Esophagus (tissue), 2 donors: ENCODE measurements around the gene ERP29. TPM values are rescaled to one million over a fixed set of nuclear protein-coding genes. Genes with fewer than 3 reads are reported as not detected.

Experiments
- H3K27ac ChIP-seq, 2 donors: one replicate each; pipeline ENCODE4 v1.5.1; 2013; ENCODE audit warnings: low read depth in 2 of 2, mild to moderate bottlenecking in 2 of 2, inconsistent platforms in 1 of 2, low read length in 1 of 2, moderate library complexity in 1 of 2
- H3K27me3 ChIP-seq, 2 donors: one replicate each; pipeline ENCODE4 v1.6.1; 2013; ENCODE audit warnings: low read length in 2 of 2, control low read depth in 1 of 2, mild to moderate bottlenecking in 1 of 2; ENCODE audit not compliant: insufficient read depth in 2 of 2, control insufficient read depth in 1 of 2
- H3K36me3 ChIP-seq, 2 donors: one replicate each; pipeline ENCODE4 v1.6.1; 2013; ENCODE audit warnings: low read length in 1 of 2; ENCODE audit not compliant: control insufficient read depth in 2 of 2, insufficient read depth in 2 of 2
- H3K4me1 ChIP-seq, 2 donors: one replicate each; pipeline ENCODE4 v1.6.1; 2013; ENCODE audit warnings: low read length in 1 of 2; ENCODE audit not compliant: control insufficient read depth in 2 of 2, insufficient read depth in 2 of 2
- H3K4me3 ChIP-seq, 2 donors: one replicate each; pipeline ENCODE4 v1.5.1; 2013; ENCODE audit warnings: low read length in 2 of 2, mild to moderate bottlenecking in 2 of 2, low read depth in 1 of 2, moderate library complexity in 1 of 2
- H3K9me3 ChIP-seq, 2 donors: one replicate each; pipeline ENCODE4 v1.6.1; 2013; ENCODE audit warnings: mild to moderate bottlenecking in 2 of 2, low read depth in 1 of 2, low read length in 1 of 2, moderate library complexity in 1 of 2; ENCODE audit not compliant: control insufficient read depth in 2 of 2, insufficient read depth in 1 of 2
- WGBS, 2 donors: extraction: QIAGEN DNeasy Blood & Tissue Kit; methylation state at CpG; one replicate each; pipeline ENCODE4 v1.1.7; 2013; 5-methylcytosine and 5-hydroxymethylcytosine counted together
- polyA plus RNA-seq, 2 donors: library from polyadenylated mRNA; stranded (reverse); fragments of 200-250 nt; gene quantifications; one replicate each; pipeline ENCODE4 v1.2.3, GENCODE V29; 2013
- donor health status: healthy with polysubstance abuse.
- donor health status: Bipolar disorder and iron deficiency.

ERP29 gene
- polyA plus RNA-seq: 100 to 1,000 TPM in 1 of 2 donors, 10 to 100 TPM in 1; 53.9 to 102 TPM

DNA sequence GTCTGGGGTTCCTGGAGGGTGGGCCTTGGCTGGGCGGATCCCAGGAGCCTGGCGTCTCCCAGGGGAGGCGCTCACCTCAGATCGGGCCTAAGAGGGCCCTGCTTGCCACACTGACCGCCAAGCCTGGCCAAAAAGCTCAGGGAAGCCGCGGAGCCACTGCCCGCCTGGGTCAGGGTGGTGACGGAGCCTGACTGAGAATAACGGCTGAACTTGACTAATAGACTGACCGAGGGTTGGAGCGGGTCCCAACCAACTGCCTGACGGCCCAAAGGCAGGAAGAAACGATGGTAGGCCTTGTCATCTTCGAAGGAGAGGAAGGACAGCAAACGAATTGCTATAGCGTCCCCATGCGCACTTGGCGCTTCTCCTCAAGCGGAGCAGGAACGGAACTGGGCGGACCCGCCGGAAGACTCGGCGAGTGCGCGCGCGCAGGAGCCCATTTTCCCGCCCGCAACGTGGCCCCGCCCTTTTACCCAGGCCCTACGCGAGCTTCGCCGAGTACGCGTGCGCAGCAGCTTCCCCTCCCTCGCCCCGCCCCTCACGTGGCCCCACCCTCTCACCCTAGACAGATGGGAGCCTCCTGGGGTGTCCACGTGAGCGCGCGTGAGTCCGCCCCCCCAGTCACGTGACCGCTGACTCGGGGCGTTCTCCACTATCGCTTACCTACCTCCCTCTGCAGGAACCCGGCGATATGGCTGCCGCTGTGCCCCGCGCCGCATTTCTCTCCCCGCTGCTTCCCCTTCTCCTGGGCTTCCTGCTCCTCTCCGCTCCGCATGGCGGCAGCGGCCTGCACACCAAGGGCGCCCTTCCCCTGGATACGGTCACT, at the start of gene ERP29, which contains the start of gene TMEM116:
ERP29 (plus strand) TSS at position 652 of the 826 bp plus-strand sequence; CDS start at position 692, 40 bp downstream.
TMEM116 (minus strand) TSS at position 391 of the 826 bp plus-strand sequence. CDS start 7,895 bp downstream, outside the sequence.
- WGBS, 2 donors: 0% methylated on average over 50 to 67 of the region's 67 CpGs
- Histone ChIP-seq H3K27me3 (no peaks in the 10 kb centered on the region), H3K9me3 (no peaks in the 10 kb centered on the region), H3K27ac (peak within 1 kb of the TSS; percentile 94 to 97), H3K36me3 (peaks cover 0 to 2% of the 10 kb centered on the region in 2 donors), H3K4me3 (peak within 1 kb of the TSS; percentile 72 to 92), H3K4me1 (peaks cover 0 to 4% of the 10 kb centered on the region in 2 donors)

DNA sequence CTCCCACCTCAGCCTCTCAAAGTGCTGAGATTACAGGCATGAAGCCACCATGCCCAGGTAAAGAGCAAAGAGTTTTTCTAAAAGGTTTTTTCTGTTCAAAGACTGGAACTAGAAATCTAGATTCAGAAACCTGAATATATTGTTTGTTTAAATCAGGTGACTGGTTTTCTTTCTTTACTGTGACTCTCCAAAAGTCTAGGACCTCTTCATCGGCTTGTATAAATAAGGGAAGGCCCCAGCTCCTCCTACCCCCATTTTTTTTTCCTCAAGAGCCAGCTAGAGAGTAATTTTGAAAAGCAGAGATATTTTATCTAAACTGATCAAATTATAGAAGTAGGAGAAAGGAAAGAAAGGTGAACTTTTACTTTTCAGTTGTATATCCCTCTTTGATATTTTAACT, 48.3 kb upstream of the ERP29 start:
- Histone ChIP-seq H3K4me1 (no peaks in the 10 kb centered on the region), H3K27me3 (no peaks in the 10 kb centered on the region), H3K9me3 (no peaks in the 10 kb centered on the region), H3K4me3 (no peak overlapping the region), H3K36me3 (no peaks in the 10 kb centered on the region), H3K27ac (no peak overlapping the region)
- 75 to 90% methylated on average over 1 of the region's 1 CpG for WGBS, 2 donors

DNA sequence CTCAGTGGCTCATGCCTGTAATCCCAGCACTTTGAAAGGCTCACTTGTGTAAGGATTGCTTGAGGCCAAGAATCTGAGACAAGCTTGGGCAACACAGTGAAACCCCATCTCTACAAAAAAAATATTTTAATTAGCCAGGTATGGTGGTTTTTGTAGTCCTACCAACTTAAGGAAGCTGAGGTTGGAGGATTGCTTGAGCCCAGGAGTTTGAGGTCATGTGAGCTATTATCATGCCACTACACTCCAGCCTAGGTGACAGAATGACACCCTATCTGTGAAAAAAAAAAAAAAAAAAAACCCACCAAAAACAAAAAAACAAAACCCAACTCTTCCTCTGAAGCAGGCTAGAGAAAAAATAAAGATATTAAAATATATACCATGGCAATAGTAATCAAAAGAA, 41.4 kb upstream of the ERP29 start:
- no peaks in the 10 kb centered on the region for H3K36me3 ChIP-seq
- no peak overlapping the region for H3K4me3 ChIP-seq
- no peak overlapping the region for H3K27ac ChIP-seq
- H3K4me1 ChIP-seq: no peaks in the 10 kb centered on the region
- H3K9me3 ChIP-seq: no peaks in the 10 kb centered on the region
- H3K27me3 ChIP-seq: no peaks in the 10 kb centered on the region

DNA sequence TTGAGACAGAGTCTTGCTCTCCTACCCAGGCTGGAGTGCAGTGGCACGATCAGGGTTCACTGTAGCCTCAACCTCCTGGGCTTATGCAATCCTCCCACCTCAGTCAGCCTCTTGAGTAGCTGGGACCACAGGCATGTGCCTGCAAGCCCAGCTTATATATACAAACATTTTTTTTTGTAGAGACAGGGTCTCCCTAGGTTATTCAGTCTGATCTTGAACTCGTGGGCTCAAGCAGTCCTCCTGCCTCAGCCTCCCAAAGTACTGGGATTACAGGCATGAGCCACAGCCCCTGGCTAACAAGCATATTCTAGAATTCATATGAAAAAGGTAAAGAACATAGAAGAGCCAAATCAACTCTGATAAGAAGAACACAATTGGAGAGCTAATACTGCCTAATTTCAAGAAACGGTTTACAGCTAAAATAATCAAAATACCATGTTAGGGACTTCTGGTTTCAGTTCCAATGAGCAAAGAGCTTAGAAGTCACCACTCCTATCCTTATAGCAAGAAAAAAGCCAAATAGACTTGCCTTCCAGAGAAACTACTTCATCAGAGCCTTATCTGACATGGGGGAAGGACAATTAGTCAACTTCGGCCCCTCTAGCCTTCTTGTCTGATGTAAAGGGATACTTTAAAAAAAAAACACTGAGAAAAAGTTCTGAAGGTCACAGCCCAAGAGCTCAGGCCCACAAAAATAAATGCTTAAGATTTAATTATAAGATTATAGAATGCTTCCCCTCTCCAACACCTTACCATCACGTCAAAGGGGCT, 37.9 kb upstream of the ERP29 start:
- Histone ChIP-seq H3K4me1 (no peaks in the 10 kb centered on the region), H3K27me3 (no peaks in the 10 kb centered on the region), H3K4me3 (no peak overlapping the region), H3K27ac (no peak overlapping the region), H3K9me3 (no peaks in the 10 kb centered on the region), H3K36me3 (no peaks in the 10 kb centered on the region)
- WGBS, 2 donors: 80 to 83% methylated on average over 5 of the region's 5 CpGs

DNA sequence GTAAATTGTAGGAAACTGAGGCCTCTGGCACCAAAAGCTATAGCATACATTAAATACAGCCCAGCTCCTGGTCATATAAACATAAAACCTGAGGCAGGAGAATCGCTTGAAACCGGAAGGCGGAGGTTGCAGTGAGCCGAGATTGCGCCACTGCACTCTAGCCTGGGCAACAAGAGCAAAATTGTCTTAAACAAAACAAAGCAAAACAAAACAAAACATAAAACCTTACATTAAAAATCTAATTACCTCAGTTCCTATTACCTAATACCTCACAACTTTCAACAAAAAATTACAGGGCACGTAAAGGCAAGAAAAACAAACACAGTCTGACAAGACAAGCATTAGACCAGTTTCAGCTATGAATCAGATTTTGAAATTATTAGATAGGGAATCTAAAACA, 36.9 kb upstream of the ERP29 start:
- no peaks in the 10 kb centered on the region for H3K9me3 ChIP-seq
- no peaks in the 10 kb centered on the region for H3K27me3 ChIP-seq
- no peak overlapping the region for H3K4me3 ChIP-seq
- WGBS, 2 donors: 87 to 90% methylated on average over 6 of the region's 6 CpGs
- H3K4me1 ChIP-seq: no peaks in the 10 kb centered on the region
- H3K36me3 ChIP-seq: no peaks in the 10 kb centered on the region
- H3K27ac ChIP-seq: no peak overlapping the region

DNA sequence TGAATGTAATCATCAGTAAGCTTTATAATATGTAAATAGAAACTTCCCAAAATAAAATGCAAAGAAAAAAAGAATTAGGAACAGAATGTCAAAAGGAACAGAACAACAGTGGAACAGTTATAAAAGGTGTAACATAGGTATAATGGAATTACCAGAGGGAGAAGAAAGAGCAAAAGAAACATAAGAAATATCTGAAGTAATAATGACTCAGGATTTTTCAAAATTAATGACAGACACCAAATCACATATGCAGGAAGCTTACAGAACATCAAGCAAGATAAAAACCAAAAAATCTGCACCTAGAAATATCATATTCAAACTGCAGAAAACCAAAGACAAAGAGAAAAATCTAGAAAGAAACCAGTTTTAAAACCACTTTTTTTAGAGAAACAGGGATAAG, 36.4 kb upstream of the ERP29 start:
- H3K27me3 ChIP-seq: no peaks in the 10 kb centered on the region
- H3K4me3 ChIP-seq: no peak overlapping the region
- H3K4me1 ChIP-seq: no peaks in the 10 kb centered on the region
- no peak overlapping the region for H3K27ac ChIP-seq
- H3K36me3 ChIP-seq: no peaks in the 10 kb centered on the region
- no peaks in the 10 kb centered on the region for H3K9me3 ChIP-seq

DNA sequence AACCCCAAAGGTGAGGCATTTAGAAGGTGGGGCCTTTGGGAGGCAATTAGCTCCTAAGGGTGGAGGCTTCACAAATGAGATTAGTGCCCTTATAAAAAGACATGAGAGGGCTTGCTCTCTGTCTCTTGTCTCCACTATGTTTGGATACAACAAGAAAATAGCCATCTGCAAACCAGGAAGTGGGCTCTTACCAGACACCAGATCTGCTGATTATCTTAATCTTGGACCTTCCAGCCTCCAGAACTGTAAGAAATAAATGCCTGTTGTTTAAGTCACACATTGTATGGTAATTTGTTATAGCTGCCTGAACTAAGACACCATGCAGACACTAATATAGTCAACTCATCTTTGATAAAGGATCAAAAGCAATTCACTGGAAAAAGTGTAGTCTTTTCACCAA, 34.7 kb upstream of the ERP29 start:
- Histone ChIP-seq H3K36me3 (no peaks in the 10 kb centered on the region), H3K4me1 (no peaks in the 10 kb centered on the region), H3K9me3 (no peaks in the 10 kb centered on the region), H3K27me3 (no peaks in the 10 kb centered on the region), H3K4me3 (no peak overlapping the region), H3K27ac (no peak overlapping the region)

DNA sequence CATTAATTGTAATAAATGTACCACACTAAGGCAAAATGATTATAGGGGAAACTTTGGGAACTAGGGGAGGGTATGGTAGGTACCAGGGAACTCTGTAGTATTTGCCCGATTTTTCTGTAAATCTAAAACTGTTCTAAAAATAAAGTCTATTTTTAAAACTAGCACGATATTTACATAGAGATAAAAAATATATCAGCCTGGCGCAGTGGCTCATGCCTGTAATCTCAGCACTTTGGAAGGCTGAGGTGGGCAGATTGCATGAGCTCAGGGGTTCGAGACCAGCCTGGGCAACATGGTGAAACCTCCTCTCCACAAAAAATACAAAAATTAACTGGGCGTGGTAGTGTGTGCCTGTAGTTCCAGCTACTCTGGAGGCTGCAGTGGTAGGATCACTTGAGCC, 32.6 kb upstream of the ERP29 start:
- Histone ChIP-seq H3K27me3 (no peaks in the 10 kb centered on the region), H3K4me1 (no peaks in the 10 kb centered on the region), H3K36me3 (no peaks in the 10 kb centered on the region), H3K4me3 (no peak overlapping the region), H3K9me3 (no peaks in the 10 kb centered on the region), H3K27ac (no peak overlapping the region)
- 88 to 90% methylated on average over 5 of the region's 5 CpGs for WGBS, 2 donors

DNA sequence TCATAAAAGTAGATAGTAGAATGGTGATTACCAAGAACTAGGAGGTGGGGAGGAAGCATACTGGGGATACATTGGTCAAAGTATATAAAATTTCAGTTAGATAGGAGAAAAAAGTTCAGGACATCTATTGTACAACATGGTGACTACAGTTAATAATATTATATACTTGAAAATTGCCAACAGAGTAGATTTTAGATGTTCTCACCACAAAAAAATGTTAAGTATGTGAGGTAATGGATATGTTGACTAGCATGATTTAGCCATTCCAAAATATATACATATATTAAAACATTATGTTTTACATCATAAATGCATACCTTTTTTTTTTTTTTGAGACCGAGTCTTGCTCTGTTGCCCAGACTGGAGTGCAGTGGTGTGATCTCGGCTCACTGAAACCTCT, 31.2 kb upstream of the ERP29 start:
- no peaks in the 10 kb centered on the region for H3K4me1 ChIP-seq
- no peak overlapping the region for H3K4me3 ChIP-seq
- 95 to 98% methylated on average over 2 of the region's 2 CpGs for WGBS, 2 donors
- no peaks in the 10 kb centered on the region for H3K36me3 ChIP-seq
- no peaks in the 10 kb centered on the region for H3K9me3 ChIP-seq
- no peaks in the 10 kb centered on the region for H3K27me3 ChIP-seq
- no peak overlapping the region for H3K27ac ChIP-seq
